Stimulated activated CD4-positive, alpha-beta T cell treated with anti-CD3 and anti-CD28 coated beads, TNF-alpha, amount 100 ng/mL, for 1 hour (primary cell): ENCODE data around the gene TROAP.
A peak's percentile ranks its signal among the peaks of the same experiment; 100 is the strongest.
"Not testable (repeated sequence)": the region's sequence is repeated elsewhere in the genome, so short reads cannot be mapped to it uniquely, and the experiment has no call there.

Source experiments
- DNase-seq, 3 donors: peaks; one replicate each; pipeline ENCODE4 v3.0.0-alpha.2; 2020; ENCODE audit warnings: low read depth in 3 of 3, low spot score in 1 of 3

Gene TROAP

DNA sequence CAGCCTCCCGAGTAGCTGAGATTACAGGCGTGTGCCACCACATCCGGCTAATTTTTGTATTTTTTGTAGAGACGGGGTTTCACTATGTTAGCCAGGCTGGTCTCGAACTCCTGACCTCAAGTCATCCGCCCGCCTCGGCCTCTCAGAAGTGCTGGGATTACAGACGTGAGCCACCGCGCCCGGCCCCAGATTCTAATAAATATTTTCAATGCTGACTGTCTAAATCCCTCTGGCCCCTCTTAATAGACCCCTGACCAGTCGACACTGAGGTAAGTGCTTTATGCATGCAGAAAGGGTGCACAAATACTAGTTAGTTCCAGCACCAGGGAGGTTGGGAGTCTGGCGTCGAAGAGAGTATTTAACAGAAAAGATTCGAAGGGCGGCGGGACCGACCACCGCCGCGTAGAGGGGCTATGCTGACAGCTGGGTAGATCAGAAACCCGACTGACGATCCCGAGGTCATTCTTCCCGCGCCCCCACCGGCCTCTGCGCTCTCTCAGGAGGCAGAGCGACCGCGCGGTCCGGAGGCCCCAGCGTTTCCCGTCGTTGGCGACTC lies 43.1 kb downstream of the TROAP start:
- no peak for DNase-seq

GRCh38 chr12:49366652-49367380 lies 43.8 kb downstream of the TROAP start:
- DNase-seq: peak; percentile 56 to 81 (median 64)

DNA sequence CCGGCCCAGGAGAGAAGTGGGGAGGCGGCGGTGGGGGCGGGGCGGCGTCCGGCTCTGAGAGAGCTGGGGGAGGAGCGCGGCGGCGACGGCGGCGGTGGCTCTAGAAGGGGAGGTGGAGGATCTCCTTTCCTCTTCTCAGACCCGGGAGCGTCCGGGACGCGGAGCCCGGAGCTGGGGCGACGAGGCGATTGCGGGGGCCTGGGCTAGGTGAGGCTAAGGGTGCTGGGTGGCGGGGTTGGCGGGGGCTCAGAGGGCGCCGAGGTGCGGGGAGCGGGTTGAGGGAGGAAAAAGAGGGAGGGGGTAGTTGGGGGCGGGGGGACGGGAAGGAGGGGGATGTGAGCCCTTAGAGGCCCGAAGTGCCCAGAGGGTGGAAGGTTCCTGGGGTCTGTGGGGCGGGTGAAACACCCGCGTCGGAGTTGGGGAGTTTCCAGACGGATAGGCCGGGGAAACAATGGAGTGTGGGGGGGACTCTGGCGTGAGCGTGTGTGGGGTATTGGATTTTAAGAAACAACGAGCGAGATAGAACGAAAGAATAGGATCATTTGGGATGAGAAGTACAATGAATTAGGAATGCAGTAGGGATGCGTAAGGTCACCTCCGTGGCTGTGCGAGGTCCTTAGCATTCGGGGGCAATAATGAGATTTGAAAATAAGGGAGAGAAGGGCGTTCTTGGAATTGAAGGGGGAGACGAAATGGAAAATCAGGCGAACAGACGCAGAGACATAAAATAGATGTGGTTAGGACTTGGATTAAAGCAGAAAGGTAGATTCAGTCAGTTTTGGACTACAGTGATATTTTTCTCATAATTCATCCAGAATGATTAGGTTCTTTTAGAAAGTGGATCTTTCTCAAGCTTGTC lies 44.6 kb downstream of the TROAP start, which contains the start of gene SPATS2:
TSS of gene SPATS2 (plus strand) at position 82 of the 859 bp plus-strand sequence. CDS start 93,551 bp downstream, outside the sequence.
- peak in 1 of 3 donors; percentile 44 for DNase-seq

DNA sequence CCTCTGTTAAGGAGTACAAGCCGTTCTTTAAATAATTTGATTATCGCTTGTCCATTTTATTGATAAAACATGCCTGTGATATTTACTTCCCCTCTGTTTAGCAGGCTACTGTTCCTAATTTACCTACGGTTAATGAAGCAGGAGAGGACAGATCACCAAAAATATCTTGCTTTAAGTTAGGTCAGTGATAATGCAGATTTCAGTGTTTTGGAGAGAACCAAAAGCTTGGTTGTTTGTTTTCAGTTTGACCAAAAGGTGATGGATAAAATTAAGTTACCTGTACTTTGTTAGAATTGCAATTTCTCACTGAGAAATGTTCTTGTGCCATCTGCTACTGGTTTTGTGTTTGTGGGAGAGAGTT lies 45.2 kb downstream of the TROAP start:
- DNase-seq: no peak

DNA sequence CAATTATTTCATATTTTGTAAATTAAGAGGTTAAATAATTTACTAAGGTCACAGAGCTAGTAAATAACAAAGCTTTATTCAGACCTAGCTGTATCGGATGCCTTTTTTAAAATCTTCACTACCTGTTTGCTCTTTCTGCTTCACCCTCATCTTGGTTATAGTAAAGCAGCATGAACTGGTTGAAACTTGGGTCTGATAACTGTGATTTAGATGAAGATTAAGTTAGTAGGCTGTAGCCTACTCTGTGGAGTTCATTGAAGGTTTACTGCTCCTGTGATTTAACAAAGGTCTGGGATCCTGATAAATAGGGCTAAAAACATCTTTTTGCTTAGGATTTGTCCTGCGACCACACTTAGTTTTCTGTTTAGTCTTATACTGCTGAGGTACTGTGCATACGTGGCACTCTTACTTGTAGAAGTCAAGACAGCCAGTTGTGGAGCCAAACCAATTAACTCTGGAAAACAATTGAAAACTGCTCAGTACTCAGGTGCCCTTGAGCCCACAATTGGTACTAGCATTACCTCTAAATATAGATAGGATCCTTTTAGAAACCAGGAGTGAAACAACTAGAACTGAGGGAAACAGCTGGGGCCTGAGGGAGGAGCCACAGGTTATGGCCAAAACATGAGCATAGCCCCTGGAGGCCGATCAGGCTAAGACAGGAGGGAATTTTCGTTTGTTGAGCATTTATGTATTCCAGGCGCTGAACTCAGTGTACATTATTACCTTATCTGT lies 46.5 kb downstream of the TROAP start:
- DNase-seq: no peak

DNA sequence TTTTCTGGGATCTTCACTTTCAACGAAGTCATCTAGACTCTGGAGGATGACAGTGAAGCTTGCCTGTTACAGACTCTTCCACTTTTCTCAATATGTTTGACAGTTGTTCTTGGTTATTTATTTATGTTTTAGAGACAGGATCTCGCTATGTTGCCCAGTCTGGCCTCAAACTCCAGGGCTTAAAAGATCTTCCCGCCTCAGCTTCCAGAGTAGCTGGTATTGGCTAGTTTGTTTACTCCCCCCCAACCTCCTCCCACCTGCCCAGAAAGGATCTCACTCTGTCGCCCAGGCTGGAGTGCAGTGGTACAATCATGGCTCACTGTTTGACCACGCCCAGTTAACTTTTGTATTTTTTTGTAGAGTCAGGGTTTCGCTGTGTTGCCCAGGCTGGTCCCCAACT lies 47.5 kb downstream of the TROAP start:
- DNase-seq: no peak

DNA sequence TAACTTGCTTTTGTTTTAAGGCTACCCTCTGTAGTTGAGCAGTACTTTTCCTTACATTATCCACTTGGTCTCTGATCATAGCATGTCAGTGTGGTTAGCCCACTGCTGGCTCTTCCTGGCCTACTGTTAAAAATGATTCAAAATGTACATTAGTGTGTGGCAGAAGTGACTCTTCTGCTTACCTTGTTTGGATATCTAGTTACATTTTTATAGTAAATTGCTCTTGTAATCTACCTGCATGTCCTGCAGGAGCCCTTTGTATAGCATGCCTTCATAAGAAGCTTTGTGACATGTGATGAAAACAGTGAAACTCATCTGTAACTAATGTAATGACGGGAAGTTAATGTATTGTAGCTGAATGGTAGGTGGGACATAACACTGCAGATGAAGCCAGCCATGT lies 52.4 kb downstream of the TROAP start:
- DNase-seq: no peak

DNA sequence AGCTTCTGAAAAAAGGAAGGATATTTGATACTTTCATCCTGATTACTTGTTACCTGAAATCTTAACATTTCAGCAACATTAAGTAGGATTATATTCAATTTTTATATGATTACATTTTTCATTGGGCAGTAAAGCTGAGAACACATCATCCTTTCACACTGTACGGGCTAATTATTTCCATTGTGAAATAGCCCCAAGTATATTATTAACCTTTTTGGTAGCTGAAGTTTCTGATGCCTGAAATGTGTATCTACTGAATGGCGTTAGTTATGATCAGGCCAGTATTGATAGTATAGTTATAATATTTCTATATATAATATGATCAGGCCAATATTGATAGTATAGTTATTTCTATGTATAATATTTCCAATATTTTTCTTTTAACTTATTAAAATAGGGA lies 54.3 kb downstream of the TROAP start:
- DNase-seq: no peak

GRCh38 chr12:49380184-49380583 lies 57.1 kb downstream of the TROAP start:
- not testable (repeated sequence) for DNase-seq
